IMR-90 (cell line): ENCODE results near the gene FRY. TPM values are rescaled to one million over a fixed set of nuclear protein-coding genes. Genes with fewer than 3 reads are reported as not detected.

Experiments
- ATAC-seq: fragments of 200-7000 bp; cut with Tn5 transposase; 2 replicates; pipeline ENCODE4 v1.9.1; 2020; ENCODE audit warnings: low read depth, mild to moderate bottlenecking, moderate library complexity
- BruUV-seq: library from RNA; stranded (reverse); fragments of 400-500 nt; replicated peaks from 2 replicates; lab custom pipeline; 2021; lab: Mats Ljungman, UMichigan
- CTCF ChIA-PET: fragments of 300-600 bp; formaldehyde crosslinking; extraction: SDS; loops from one replicate; lab custom pipeline; 2021; ENCODE audit warnings: antibody characterized with exemption; lab: Yijun Ruan, JAX
- POLR2A ChIA-PET: fragments of 300-600 bp; sonication (Branson Sonifier 250); formaldehyde crosslinking; loops from one replicate; lab custom pipeline; 2022; ENCODE audit warnings: antibody characterized with exemption; ENCODE audit not compliant: unreplicated experiment; lab: Charles Lee
- DNase-seq: peaks from one replicate; pipeline ENCODE4 v3.0.0; 2013
- H2AFZ ChIP-seq: replicated peaks from 2 replicates; pipeline ENCODE3; 2013; ENCODE audit warnings: low read length, mild to moderate bottlenecking; ENCODE audit not compliant: poor library complexity
- H2AK5ac ChIP-seq: 2 replicates; pipeline ENCODE4 v1.6.1; 2013; ENCODE audit warnings: low read depth, low read length, inconsistent platforms
- H2AK9ac ChIP-seq: replicated peaks from 2 replicates; pipeline ENCODE3; 2013; ENCODE audit warnings: mild to moderate bottlenecking, low read depth, low read length, moderate library complexity; ENCODE audit not compliant: poor library complexity
- H2BK120ac ChIP-seq: 2 replicates; pipeline ENCODE4 v1.6.1; 2013; ENCODE audit warnings: low read depth, low read length, inconsistent platforms
- H2BK15ac ChIP-seq: 3 replicates; pipeline ENCODE4 v1.6.1; 2013; ENCODE audit warnings: low read depth, low read length, inconsistent platforms
- H2BK20ac ChIP-seq: 2 replicates; pipeline ENCODE4 v1.6.1; 2013; ENCODE audit warnings: low read depth, mild to moderate bottlenecking, inconsistent platforms, low read length, moderate library complexity
- H2BK5ac ChIP-seq: 2 replicates; pipeline ENCODE4 v1.6.1; 2013; ENCODE audit warnings: mild to moderate bottlenecking, low read depth, low read length, inconsistent platforms; ENCODE audit not compliant: poor library complexity, severe bottlenecking
- H3K14ac ChIP-seq: replicated peaks from 2 replicates; pipeline ENCODE4 v1.6.1; 2013; ENCODE audit warnings: low read depth, low read length, inconsistent platforms
- H3K18ac ChIP-seq: 2 replicates; pipeline ENCODE4 v1.6.1; 2013; ENCODE audit warnings: low read depth, low read length, control low read depth
- H3K23ac ChIP-seq: 2 replicates; pipeline ENCODE4 v1.6.1; 2013; ENCODE audit warnings: low read depth, low read length, inconsistent platforms
- H3K27ac ChIP-seq: 2 replicates; pipeline ENCODE4 v1.5.1; 2013; ENCODE audit warnings: mild to moderate bottlenecking, control low read depth, low read length; ENCODE audit not compliant: insufficient read depth
- H3K27me3 ChIP-seq: 2 replicates; pipeline ENCODE4 v1.6.1; 2013; ENCODE audit warnings: low read length; ENCODE audit not compliant: control insufficient read depth, insufficient read depth
- H3K36me3 ChIP-seq: 2 replicates; pipeline ENCODE4 v1.6.1; 2013; ENCODE audit warnings: low read length, mixed read lengths; ENCODE audit not compliant: control insufficient read depth, insufficient read depth
- H3K4ac ChIP-seq: 2 replicates; pipeline ENCODE4 v1.6.1; 2013; ENCODE audit warnings: low read depth, low read length, inconsistent platforms
- H3K4me1 ChIP-seq: 2 replicates; pipeline ENCODE4 v1.6.1; 2013; ENCODE audit warnings: low read length, mixed read lengths; ENCODE audit not compliant: control insufficient read depth, insufficient read depth
- H3K4me2 ChIP-seq: 2 replicates; pipeline ENCODE4 v1.6.1; 2013; ENCODE audit warnings: low read depth, mild to moderate bottlenecking, control low read depth, low read length, moderate library complexity
- H3K4me3 ChIP-seq: 2 replicates; pipeline ENCODE4 v1.5.1; 2013; ENCODE audit warnings: low read depth, mild to moderate bottlenecking, control low read depth, low read length, moderate library complexity; ENCODE audit not compliant: insufficient read depth
- H3K56ac ChIP-seq: 2 replicates; pipeline ENCODE4 v1.6.1; 2013; ENCODE audit warnings: low read length, inconsistent platforms; ENCODE audit not compliant: insufficient read depth; ENCODE audit errors: extremely low read depth
- H3K79me1 ChIP-seq, 2 experiments: 2 replicates each; pipeline ENCODE4 v1.6.1; 2013; ENCODE audit warnings: low read length in 2 of 2, inconsistent platforms in 1 of 2, low read depth in 1 of 2
- H3K9ac ChIP-seq: 2 replicates; pipeline ENCODE4 v1.6.1; 2013; ENCODE audit warnings: low read depth, low read length, control low read depth
- H3K9me1 ChIP-seq: 2 replicates; pipeline ENCODE4 v1.6.1; 2013; ENCODE audit warnings: low read length, inconsistent platforms; ENCODE audit not compliant: insufficient read depth
- H3K9me3 ChIP-seq: 2 replicates; pipeline ENCODE4 v1.6.1; 2013; ENCODE audit warnings: low read length; ENCODE audit not compliant: control insufficient read depth, insufficient read depth
- H4K20me1 ChIP-seq: 2 replicates; pipeline ENCODE4 v1.6.1; 2013; ENCODE audit warnings: low read length, inconsistent platforms; ENCODE audit not compliant: insufficient read depth
- H4K5ac ChIP-seq: 2 replicates; pipeline ENCODE4 v1.6.1; 2013; ENCODE audit warnings: mild to moderate bottlenecking, low read depth, low read length, control low read depth
- H4K8ac ChIP-seq, 2 experiments: 2 replicates each; pipeline ENCODE4 v1.6.1; 2013; ENCODE audit warnings: low read depth in 2 of 2, low read length in 2 of 2, control low read depth in 1 of 2, inconsistent platforms in 1 of 2
- H4K91ac ChIP-seq: 2 replicates; pipeline ENCODE4 v1.6.1; 2013; ENCODE audit warnings: low read depth, low read length, inconsistent platforms; ENCODE audit not compliant: insufficient read depth
- BHLHE40 ChIP-seq: fragments of 150-350 bp; IDR thresholded peaks from 2 replicates; pipeline ENCODE4 v1.6.1; 2016; ENCODE audit warnings: mild to moderate bottlenecking, low read depth, low read length
- CEBPB ChIP-seq: IDR thresholded peaks from 2 replicates; pipeline ENCODE4 v1.6.1; 2012; ENCODE audit warnings: low read depth, low read length, improper control_type of control experiment
- CHD1 ChIP-seq: IDR thresholded peaks from 2 replicates; pipeline ENCODE4 v1.6.1; 2012; ENCODE audit warnings: low read depth, low read length, improper control_type of control experiment
- CTCF ChIP-seq: conservative IDR thresholded peaks from 2 replicates; pipeline ENCODE4 v1.5.1; 2012; ENCODE audit warnings: mild to moderate bottlenecking, low read depth, low read length, improper control_type of control experiment
- ELK1 ChIP-seq: fragments of 150-350 bp; IDR thresholded peaks from 2 replicates; pipeline ENCODE4 v1.6.1; 2016; ENCODE audit warnings: low read depth, mild to moderate bottlenecking, low read length, moderate library complexity, borderline replicate concordance
- FOS ChIP-seq: fragments of 150-350 bp; IDR thresholded peaks from 2 replicates; pipeline ENCODE4 v1.6.1; 2016; ENCODE audit warnings: low read depth, low read length
- MAFK ChIP-seq: IDR thresholded peaks from 2 replicates; pipeline ENCODE4 v1.6.1; 2012; ENCODE audit warnings: low read depth, low read length, improper control_type of control experiment
- MAZ ChIP-seq: IDR thresholded peaks from 2 replicates; pipeline ENCODE4 v1.6.1; 2012; ENCODE audit warnings: low read depth, mild to moderate bottlenecking, low read length, improper control_type of control experiment, moderate library complexity, borderline replicate concordance
- MXI1 ChIP-seq: IDR thresholded peaks from 2 replicates; pipeline ENCODE4 v1.6.1; 2012; ENCODE audit warnings: low read depth, mild to moderate bottlenecking, low read length, moderate library complexity, borderline replicate concordance
- NFE2L2 ChIP-seq: fragments of 150-350 bp; IDR thresholded peaks from 2 replicates; pipeline ENCODE4 v1.6.1; 2016; ENCODE audit warnings: low read depth, mild to moderate bottlenecking, low read length
- POLR2A ChIP-seq: IDR thresholded peaks from 2 replicates; pipeline ENCODE4 v1.6.1; 2012; ENCODE audit warnings: mild to moderate bottlenecking, low read depth, low read length
- RAD21 ChIP-seq: IDR thresholded peaks from 2 replicates; pipeline ENCODE4 v1.6.1; 2012; ENCODE audit warnings: low read length, improper control_type of control experiment
- RCOR1 ChIP-seq: IDR thresholded peaks from 2 replicates; pipeline ENCODE4 v1.6.1; 2012; ENCODE audit warnings: mild to moderate bottlenecking, low read length, improper control_type of control experiment; ENCODE audit not compliant: insufficient replicate concordance
- RFX5 ChIP-seq: IDR thresholded peaks from 2 replicates; pipeline ENCODE4 v1.8.0; 2012; ENCODE audit warnings: low read depth, mild to moderate bottlenecking, low read length, moderate library complexity
- SMC3 ChIP-seq: fragments of 150-350 bp; IDR thresholded peaks from 2 replicates; pipeline ENCODE4 v1.6.1; 2016; ENCODE audit warnings: low read depth, mild to moderate bottlenecking, antibody characterized with exemption, low read length, moderate library complexity
- WGBS, 2 experiments: methylation state at CpG; one replicate each; pipeline versions ENCODE4 v1.1.5 to v1.1.7; 2013; ENCODE audit warnings: missing lambda C conversion rate in 2 of 2; ENCODE audit not compliant: insufficient read length in 1 of 2; ENCODE audit errors: extremely low coverage in 2 of 2; 5-methylcytosine and 5-hydroxymethylcytosine counted together
- dilution Hi-C: fragments of 300-500 bp; cut with HindIII; formaldehyde crosslinking; loops from one replicate; pipeline ENCODE4 v1.14.3; 2018; ENCODE audit warnings: low sequenced_read_pairs; ENCODE audit not compliant: unreplicated experiment
- in situ Hi-C: fragments of 300-500 bp; cut with MboI; formaldehyde crosslinking; loops from 3 replicates; pipeline ENCODE4 v1.14.3; 2019; ENCODE audit warnings: low sequenced_read_pairs, inconsistent platforms, mixed read lengths
- intact Hi-C: fragments of 100-400 bp; cut with micrococcal nuclease; formaldehyde crosslinking; loops from 2 replicates; pipeline ENCODE4 v1.10.0; 2022
- polyA plus RNA-seq, 3 experiments: library from polyadenylated mRNA; depleted of rRNA; stranded (reverse); fragments of >200 nt; gene quantifications; 2 replicates each; pipeline ENCODE4 v1.2.3, GENCODE V29; 2012; ENCODE audit warnings: low replicate concordance in 1 of 3
- total RNA-seq: library from RNA; depleted of rRNA; stranded (reverse); fragments of >200 nt; gene quantifications from 2 replicates; pipeline ENCODE4 v1.2.3, GENCODE V29; 2012
- TF ChIP-seq, protein P1 (sequence below): fragments of 150-350 bp; IDR thresholded peaks from 2 replicates; pipeline ENCODE4 v1.6.1; 2017; ENCODE audit warnings: mild to moderate bottlenecking, antibody characterized with exemption, low read length, low read depth

Gene FRY
- total and polyA plus RNA-seq, 2 of the 4 experiments (the other 2 are of a cell fraction): 3.0 to 4.8 TPM

GRCh38 chr13:32282096-32282711 lies 250.6 kb downstream of the FRY start:
- ChIA-PET CTCF (no interaction called here), POLR2A (no interaction called here)
- no peak overlapping the region for H3K9ac ChIP-seq
- no peak overlapping the region for H2BK120ac ChIP-seq
- intact Hi-C loops (no loop called here), in situ Hi-C loops (no loop called here), dilution Hi-C loops (no loop called here)
- H2BK5ac ChIP-seq: no peak overlapping the region
- H3K4me2 ChIP-seq: no peak overlapping the region
- no peaks in the 10 kb centered on the region for H3K79me1 ChIP-seq
- no peak overlapping the region for H3K18ac ChIP-seq
- no peaks in the 10 kb centered on the region for H4K20me1 ChIP-seq
- WGBS, 2 experiments: no CpG with 5 or more reads among the region's 2 CpGs
- no peak for ATAC-seq
- TF ChIP-seq RAD21 (no peak), CEBPB (no peak), CHD1 (no peak), SMC3 (no peak), FOS (no peak), CTCF (no peak), ELK1 (no peak), MXI1 (no peak), POLR2A (no peak), RCOR1 (no peak), NFE2L2 (no peak), BHLHE40 (no peak), MAZ (no peak), RFX5 (no peak), MAFK (no peak)
- TF ChIP-seq, protein P1, sequence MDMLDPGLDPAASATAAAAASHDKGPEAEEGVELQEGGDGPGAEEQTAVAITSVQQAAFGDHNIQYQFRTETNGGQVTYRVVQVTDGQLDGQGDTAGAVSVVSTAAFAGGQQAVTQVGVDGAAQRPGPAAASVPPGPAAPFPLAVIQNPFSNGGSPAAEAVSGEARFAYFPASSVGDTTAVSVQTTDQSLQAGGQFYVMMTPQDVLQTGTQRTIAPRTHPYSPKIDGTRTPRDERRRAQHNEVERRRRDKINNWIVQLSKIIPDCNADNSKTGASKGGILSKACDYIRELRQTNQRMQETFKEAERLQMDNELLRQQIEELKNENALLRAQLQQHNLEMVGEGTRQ: no peak
- no peak overlapping the region for H3K27ac ChIP-seq
- no peak overlapping the region for H3K14ac ChIP-seq
- no peak overlapping the region for H4K5ac ChIP-seq
- no peak overlapping the region for H3K4ac ChIP-seq
- H4K8ac ChIP-seq: no peak overlapping the region
- no peak overlapping the region for H2AK9ac ChIP-seq
- DNase-seq: no peak
- no peak overlapping the region for H2AFZ ChIP-seq
- H2BK15ac ChIP-seq: no peak overlapping the region
- peaks cover 4% of the 10 kb centered on the region; the same call in 1 of the 2 replicates for H3K36me3 ChIP-seq
- no peak overlapping the region for H3K23ac ChIP-seq
- H4K91ac ChIP-seq: no peak overlapping the region
- H3K4me3 ChIP-seq: no peak overlapping the region
- H3K27me3 ChIP-seq: no peaks in the 10 kb centered on the region
- peaks cover 8% of the 10 kb centered on the region; the same call in 1 of the 2 replicates for H3K4me1 ChIP-seq
- no peaks in the 10 kb centered on the region for H3K9me3 ChIP-seq
- H2AK5ac ChIP-seq: no peak overlapping the region
- peaks cover 6% of the 10 kb centered on the region for H3K9me1 ChIP-seq
- no peak overlapping the region for H2BK20ac ChIP-seq
- H3K56ac ChIP-seq: no peak overlapping the region
- BruUV-seq: no TSS peak
